ENCODE results near the gene ITGB6. TPM values are rescaled to one million over a fixed set of nuclear protein-coding genes. Genes with fewer than 3 reads are reported as not detected.

Gene ITGB6
- total and polyA plus RNA-seq, 2 donors from 2014 or later = 13.4 to 302 TPM

- H3K27me3 ChIP-seq (ENCODE audit: control insufficient read depth, insufficient read depth, low read length) = no peaks in the 10 kb centered on the region
- no peaks in the 10 kb centered on the region for H3K9me3 ChIP-seq (ENCODE audit: control insufficient read depth in 2 of 3, insufficient read depth in 1 of 3, low read length in 3 of 3)
- no peak overlapping the region for H3K9ac ChIP-seq (ENCODE audit: low read length in 3 of 3)
- TF ChIP-seq, protein P1, sequence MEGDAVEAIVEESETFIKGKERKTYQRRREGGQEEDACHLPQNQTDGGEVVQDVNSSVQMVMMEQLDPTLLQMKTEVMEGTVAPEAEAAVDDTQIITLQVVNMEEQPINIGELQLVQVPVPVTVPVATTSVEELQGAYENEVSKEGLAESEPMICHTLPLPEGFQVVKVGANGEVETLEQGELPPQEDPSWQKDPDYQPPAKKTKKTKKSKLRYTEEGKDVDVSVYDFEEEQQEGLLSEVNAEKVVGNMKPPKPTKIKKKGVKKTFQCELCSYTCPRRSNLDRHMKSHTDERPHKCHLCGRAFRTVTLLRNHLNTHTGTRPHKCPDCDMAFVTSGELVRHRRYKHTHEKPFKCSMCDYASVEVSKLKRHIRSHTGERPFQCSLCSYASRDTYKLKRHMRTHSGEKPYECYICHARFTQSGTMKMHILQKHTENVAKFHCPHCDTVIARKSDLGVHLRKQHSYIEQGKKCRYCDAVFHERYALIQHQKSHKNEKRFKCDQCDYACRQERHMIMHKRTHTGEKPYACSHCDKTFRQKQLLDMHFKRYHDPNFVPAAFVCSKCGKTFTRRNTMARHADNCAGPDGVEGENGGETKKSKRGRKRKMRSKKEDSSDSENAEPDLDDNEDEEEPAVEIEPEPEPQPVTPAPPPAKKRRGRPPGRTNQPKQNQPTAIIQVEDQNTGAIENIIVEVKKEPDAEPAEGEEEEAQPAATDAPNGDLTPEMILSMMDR (IDR thresholded peaks at IDR 0.05; ENCODE audit: borderline replicate concordance, extremely low read depth, insufficient read depth) = no peak
- intact Hi-C loops (cut with DNase I) = no loop called here
- no peaks in the 10 kb centered on the region for H3K36me3 ChIP-seq (ENCODE audit: control insufficient read depth in 2 of 3, insufficient read depth in 3 of 3, low read length in 3 of 3)
- DNase-seq = no peak
- H3K27ac ChIP-seq (ENCODE audit: low read depth in 2 of 2, low read length in 2 of 2) = peak overlapping the region; percentile 95 to 97
- H3K4me1 ChIP-seq (ENCODE audit: control insufficient read depth in 2 of 3, insufficient read depth in 2 of 3, low read depth in 1 of 3, low read length in 3 of 3) = peaks cover 5 to 36% (median 29%) of the 10 kb centered on the region in 3 donors
- no peak for FAIRE-seq
- no peak overlapping the region for H3K4me3 ChIP-seq (ENCODE audit: low read length in 3 of 3)
Observed at GRCh38 chr2:160220026-160220425, 20.0 kb upstream of the ITGB6 start.

DNA sequence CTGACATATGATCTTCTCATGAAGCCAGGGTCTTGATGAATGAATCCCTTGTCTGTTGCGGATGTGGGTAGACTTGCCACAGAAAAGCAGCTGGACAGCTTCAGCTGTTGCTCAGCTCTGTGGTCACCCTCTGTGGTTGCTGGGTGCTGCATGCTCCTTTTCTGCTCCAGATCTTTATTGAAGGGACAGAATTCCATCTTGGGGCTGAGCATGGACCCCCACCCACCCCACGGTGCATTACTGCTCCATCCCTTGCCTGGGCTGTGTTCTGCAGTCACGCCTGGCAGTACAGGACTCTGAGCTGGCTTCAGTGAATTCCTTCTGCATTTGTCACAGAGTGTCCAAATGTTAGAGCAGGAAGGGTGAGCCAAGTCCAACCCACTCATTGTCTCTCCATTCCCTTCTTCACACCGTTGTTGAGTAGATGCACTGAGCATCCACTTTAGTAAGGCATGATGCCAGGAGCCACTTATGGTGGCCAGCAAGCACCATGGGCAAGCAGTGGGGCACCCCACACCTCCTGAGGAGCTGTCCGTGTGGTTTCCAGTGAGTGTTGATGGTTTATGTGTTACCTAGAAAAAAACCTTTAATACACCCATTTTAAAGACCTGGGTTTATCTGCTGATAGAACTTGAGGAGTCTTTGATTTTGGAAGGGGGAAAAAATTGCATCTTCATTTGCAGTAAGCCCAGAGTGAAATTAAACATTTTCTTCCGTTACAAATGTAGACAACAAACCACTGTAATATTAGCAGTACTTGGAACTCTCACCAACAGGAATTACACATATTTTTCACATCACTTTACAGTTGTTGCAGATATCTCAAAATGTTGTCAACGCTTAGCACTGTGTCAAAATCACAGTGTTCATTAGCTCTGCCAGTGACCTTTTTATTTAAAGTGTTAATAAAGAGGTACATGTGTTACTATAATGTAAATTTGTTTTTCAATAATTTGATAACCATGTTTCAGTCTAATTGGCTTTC is 14.7 kb upstream of the ITGB6 start:
- FAIRE-seq (no peak), DNase-seq (no peak)
- H3K27ac ChIP-seq (ENCODE audit: low read depth in 2 of 2, low read length in 2 of 2) = no peak overlapping the region
- no peaks in the 10 kb centered on the region for H3K9me3 ChIP-seq (ENCODE audit: control insufficient read depth in 2 of 3, insufficient read depth in 1 of 3, low read length in 3 of 3)
- no peak overlapping the region for H3K4me3 ChIP-seq (ENCODE audit: low read length in 3 of 3)
- intact Hi-C loops (cut with DNase I) = no loop called here
- TF ChIP-seq, protein P1 (IDR thresholded peaks at IDR 0.05; ENCODE audit: borderline replicate concordance, extremely low read depth, insufficient read depth) = no peak
- H3K9ac ChIP-seq (ENCODE audit: low read length in 3 of 3) = no peak overlapping the region
- H3K4me1 ChIP-seq (ENCODE audit: control insufficient read depth in 2 of 3, insufficient read depth in 2 of 3, low read depth in 1 of 3, low read length in 3 of 3) = peaks cover 0 to 7% (median 4%) of the 10 kb centered on the region in 3 donors
- H3K27me3 ChIP-seq (ENCODE audit: control insufficient read depth, insufficient read depth, low read length) = no peaks in the 10 kb centered on the region
- H3K36me3 ChIP-seq (ENCODE audit: control insufficient read depth in 2 of 3, insufficient read depth in 3 of 3, low read length in 3 of 3) = no peaks in the 10 kb centered on the region

GRCh38 chr2:160213511-160213910 is 13.4 kb upstream of the ITGB6 start:
- Histone ChIP-seq H3K4me3 (ENCODE audit: low read length in 3 of 3) (no peak overlapping the region), H3K36me3 (ENCODE audit: control insufficient read depth in 2 of 3, insufficient read depth in 3 of 3, low read length in 3 of 3) (no peaks in the 10 kb centered on the region), H3K9me3 (ENCODE audit: control insufficient read depth in 2 of 3, insufficient read depth in 1 of 3, low read length in 3 of 3) (no peaks in the 10 kb centered on the region), H3K27ac (ENCODE audit: low read depth in 2 of 2, low read length in 2 of 2) (no peak overlapping the region), H3K9ac (ENCODE audit: low read length in 3 of 3) (no peak overlapping the region), H3K4me1 (ENCODE audit: control insufficient read depth in 2 of 3, insufficient read depth in 2 of 3, low read depth in 1 of 3, low read length in 3 of 3) (peaks cover 0 to 16% (median 8%) of the 10 kb centered on the region in 3 donors), H3K27me3 (ENCODE audit: control insufficient read depth, insufficient read depth, low read length) (no peaks in the 10 kb centered on the region)
- TF ChIP-seq, protein P1 (IDR thresholded peaks at IDR 0.05; ENCODE audit: borderline replicate concordance, extremely low read depth, insufficient read depth) = no peak
- DNase-seq (peak in 3 of 5 donors; percentile 24 to 47 (median 42)), FAIRE-seq (no peak)
- intact Hi-C loops (cut with DNase I) = no loop called here

Measured in kidney (tissue), 14 donors.